ENCODE measurements around the gene KRTAP4-9.
"Not testable (repeated sequence)": the region's sequence is repeated elsewhere in the genome, so short reads cannot be mapped to it uniquely, and the experiment has no call there.

KRTAP4-9 gene

DNA sequence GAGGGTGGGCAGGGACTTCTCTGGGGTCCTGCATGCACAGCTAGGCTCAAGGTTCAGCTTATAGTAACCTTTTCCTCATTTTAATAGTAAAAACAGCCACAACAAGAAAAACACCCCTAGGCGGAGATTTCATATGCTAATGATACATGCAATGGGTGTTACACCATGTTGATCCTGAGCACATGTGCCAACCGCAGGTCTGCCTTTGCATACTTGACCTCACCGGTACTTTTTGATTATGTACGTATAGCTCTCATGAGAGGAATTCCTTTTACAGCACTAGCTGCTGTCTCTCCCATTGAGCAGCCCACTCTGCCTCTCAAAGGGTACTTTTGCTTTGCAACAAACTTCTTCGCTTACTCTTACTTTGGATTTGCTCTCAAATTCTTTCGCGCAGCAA is 9.1 kb upstream of the KRTAP4-9 start:
- no peak overlapping the region for H3K27ac ChIP-seq
- TF ChIP-seq, protein P1, sequence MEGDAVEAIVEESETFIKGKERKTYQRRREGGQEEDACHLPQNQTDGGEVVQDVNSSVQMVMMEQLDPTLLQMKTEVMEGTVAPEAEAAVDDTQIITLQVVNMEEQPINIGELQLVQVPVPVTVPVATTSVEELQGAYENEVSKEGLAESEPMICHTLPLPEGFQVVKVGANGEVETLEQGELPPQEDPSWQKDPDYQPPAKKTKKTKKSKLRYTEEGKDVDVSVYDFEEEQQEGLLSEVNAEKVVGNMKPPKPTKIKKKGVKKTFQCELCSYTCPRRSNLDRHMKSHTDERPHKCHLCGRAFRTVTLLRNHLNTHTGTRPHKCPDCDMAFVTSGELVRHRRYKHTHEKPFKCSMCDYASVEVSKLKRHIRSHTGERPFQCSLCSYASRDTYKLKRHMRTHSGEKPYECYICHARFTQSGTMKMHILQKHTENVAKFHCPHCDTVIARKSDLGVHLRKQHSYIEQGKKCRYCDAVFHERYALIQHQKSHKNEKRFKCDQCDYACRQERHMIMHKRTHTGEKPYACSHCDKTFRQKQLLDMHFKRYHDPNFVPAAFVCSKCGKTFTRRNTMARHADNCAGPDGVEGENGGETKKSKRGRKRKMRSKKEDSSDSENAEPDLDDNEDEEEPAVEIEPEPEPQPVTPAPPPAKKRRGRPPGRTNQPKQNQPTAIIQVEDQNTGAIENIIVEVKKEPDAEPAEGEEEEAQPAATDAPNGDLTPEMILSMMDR (conservative IDR thresholded peaks at IDR 0.05) = no peak

DNA sequence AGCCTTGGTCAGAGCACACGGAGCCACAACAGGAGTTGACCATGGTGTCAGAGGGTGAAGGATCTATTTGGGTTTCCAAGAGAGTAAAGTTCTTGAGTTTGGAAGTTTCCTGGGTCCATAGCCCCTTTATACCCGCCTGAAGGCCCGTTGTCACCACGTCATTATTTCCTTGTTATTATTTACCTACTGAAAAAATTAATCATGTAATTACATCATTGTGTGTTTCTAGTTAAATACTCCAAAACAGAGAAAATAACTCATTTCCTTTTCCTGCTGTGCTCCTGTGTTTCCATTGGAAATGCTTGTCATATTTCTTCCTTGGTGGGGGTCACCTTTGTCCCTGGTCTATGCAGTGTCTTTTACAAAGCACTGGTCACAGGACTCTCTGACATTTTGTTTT is 7.1 kb upstream of the KRTAP4-9 start, which contains the start of gene KRTAP4-8:
KRTAP4-8 (minus strand) TSS at position 101 of the 400 bp plus-strand sequence; CDS start at position 43, 58 bp downstream.
- TF ChIP-seq, protein P1 (conservative IDR thresholded peaks at IDR 0.05) = no peak
- H3K27ac ChIP-seq = no peak within 1 kb of the TSS

DNA sequence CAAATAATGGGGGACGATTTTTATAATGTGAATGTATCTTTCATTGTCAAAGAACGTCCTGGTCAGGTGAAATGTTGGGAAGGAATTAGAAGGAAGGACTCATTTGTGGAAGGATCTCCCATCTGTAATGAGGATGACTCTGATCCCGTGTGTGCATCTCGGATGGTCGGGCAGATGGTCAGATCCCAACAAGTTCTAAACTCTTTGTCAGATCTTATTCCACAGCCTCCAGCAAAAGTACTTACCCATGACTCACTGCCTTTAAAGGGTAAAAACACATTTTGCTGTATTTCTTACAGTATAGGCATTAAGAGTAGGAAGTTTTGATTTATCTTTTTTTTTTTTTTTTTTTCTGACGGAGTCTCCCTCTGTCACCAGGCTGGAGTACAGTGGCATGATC is 6.7 kb upstream of the KRTAP4-9 start:
- no peak overlapping the region for H3K27ac ChIP-seq
- TF ChIP-seq, protein P1 (conservative IDR thresholded peaks at IDR 0.05) = no peak

DNA sequence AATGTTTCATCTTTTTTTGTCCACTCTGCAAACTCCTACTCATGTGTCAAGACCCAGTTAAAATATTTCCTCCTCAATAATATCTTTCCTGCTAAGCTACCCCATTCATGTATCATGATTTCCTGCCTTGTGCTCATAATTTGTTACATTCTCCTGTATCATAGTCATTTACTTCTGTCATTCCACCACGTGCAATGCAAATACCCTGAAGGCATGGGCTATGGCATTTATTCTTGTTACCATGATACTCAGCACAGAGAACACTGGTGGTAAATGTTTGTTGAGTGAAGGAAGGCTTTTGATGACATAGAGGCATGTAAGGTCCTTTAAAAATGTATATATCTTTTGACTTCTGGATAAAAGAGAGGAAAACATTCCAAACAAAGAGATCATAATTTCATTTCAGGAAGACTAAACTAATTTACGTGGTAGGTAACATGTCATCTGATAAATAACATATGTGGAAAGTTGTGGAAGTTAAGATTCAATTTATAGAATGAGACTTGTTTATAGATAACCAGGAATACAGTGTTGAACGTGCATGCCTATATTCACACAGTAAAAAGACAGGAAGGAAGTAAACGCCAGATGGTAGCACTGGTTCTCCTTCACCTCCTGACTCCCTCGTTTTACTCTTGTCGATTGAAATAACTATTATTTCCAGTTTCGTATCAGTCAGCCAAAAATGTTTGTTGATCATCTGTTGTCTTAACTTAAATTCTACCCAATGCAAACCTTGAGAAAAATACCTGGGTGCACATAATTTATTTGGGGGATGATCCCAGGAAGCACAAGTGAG is 5.3 kb upstream of the KRTAP4-9 start:
- not testable (repeated sequence) for H3K27ac ChIP-seq

DNA sequence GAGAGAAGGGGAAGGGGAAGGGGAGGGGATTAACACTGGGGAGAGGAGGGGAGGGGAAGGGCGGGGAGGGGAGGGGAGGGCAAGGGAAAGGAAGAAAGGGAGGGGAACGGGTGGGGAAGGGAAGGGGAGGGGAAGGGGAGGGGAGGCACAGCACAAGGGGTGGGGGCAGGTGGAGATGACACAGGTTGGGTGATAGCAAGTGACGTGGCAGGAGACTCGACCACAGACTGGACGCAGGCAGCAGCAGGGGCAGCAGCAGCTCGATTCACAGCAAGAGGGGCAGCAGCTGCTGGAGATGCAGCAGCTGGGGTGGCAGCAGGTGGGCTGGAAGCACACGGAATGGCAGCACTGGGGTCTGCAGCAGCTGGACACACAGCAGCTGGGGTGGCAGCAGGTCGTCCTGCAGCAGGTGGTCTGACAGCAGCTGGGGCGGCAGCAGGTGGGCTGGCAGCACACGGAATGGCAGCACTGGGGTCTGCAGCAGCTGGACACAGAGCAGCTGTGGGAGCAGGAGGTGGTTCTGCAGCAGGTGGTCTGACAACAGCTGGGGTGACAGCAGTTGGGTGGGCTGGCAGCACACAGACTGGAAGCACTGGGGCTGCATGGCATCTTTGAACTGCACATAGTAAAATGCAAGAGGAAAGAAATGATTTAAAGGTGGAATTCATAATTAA is 3.5 kb upstream of the KRTAP4-9 start, which contains the start of gene KRTAP4-16:
KRTAP4-16 (minus strand) TSS at position 624 of the 674 bp plus-strand sequence; CDS start at position 624, 0 bp downstream.
- TF ChIP-seq, protein P1 (conservative IDR thresholded peaks at IDR 0.05) = no peak

DNA sequence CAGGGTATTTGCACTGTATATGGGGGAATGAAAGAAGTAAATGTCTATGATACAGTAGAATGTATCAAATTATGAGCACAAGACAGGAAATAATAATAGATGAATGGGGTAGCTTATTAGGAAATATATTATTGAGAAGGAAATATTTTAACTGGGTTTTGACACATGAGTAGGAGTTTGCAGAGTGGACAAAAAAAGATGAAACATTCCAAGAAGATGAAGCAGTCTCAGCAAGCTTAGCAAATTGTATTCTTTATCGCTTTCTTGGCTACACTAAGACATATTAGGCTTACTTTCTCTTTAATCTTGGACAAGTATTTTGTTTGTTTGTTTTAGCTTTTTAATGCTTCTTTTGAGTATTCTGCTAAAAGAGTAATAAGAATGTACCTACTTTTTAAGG is 1.3 kb upstream of the KRTAP4-9 start:
- H3K27ac ChIP-seq = no peak overlapping the region
- TF ChIP-seq, protein P1 (conservative IDR thresholded peaks at IDR 0.05) = no peak

More for the DNA sequence above, 3.5 kb upstream of the KRTAP4-9 start, which contains the start of gene KRTAP4-16:
- H3K27ac ChIP-seq = no peak within 1 kb of the TSS

DNA sequence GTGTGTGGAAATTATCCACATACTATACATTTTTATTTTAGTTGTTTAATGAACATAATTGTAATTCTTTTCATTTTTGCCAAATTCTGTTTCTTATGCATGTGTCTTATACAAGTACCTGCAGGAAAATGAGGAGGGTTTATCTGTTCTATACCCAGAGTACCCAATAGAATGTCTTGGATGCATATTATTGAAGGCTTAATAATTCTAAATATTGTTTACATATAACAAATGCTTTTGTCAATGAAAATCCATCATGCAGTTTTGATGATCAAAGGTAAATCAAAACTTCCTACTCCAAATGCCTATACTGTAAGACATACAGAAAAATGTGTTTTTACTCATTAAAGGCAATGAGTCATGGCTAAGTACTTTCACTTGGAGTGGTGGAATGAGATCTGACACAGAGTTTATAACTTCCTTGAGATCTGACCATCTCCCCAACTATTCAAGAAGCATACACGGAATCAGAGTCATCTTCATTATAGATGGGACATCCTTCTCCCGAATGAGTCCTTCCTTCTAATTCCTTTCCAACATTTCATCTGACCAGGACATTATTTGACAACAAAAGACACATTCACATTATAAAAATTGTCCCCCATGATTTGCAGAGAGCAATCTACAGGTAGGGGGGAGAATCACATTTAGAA is 677 bp upstream of the KRTAP4-9 start:
- not testable (repeated sequence) for H3K27ac ChIP-seq

DNA sequence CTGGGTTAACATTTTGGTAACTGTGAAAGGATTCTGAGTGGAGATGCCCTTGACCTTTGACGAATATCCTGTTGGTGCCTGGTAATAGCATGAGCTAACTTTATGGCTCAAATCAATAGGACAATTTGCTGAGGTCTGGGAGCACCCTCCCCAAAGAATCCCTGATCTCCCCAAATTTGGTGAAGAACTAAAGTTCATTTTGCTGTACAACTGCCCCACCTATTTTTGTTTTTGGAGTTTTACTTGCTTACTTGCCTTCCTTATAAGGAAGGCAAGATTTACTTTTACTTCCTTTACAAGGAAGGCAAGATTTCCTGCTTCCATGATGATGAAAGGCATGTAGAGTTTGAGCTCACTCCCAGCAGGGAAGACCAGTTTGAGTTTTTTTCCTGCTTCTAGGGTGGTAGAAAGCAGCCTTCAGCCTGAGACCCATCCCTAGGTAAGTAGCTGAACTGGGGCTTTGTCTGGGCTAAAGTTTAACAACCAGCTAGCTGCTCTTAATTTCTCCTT is 2.8 kb downstream of the KRTAP4-9 start:
- H3K27ac ChIP-seq = no peak overlapping the region
- TF ChIP-seq, protein P1 (conservative IDR thresholded peaks at IDR 0.05) = no peak

DNA sequence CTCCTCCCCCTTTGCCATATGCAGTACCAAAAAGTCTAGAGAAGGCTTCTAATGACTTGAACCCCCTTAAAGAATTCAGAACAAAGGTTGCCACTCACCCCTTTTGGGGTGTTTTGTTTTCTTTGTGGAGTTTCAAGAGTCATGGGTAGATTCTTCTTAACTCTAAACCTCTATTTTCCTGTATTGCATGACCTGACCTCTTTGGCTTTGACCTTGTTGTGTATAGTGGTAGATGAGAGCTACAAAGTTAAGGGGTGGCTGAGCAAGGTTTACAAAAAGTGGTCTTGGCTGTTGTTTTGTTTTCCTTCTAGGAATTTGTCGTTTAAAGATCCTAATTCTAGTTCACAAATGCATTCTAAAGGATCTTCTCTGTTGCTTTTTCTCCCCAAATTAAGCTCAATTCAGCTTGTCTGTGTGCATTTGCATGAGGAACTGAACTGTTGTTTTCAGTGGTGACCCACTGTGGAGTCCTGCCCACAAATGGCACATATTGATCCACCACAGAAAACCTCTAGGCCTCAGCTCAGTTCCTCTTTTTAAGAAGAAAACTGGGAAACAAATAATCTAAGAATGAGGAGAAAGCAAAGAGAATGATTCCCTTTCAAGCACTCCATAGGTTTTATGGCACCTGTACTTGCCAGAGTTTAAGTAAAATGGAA is 3.7 kb downstream of the KRTAP4-9 start:
- not testable (repeated sequence) for H3K27ac ChIP-seq

Data from VCaP (cell line).